ENCODE measurements around the gene NEURL1. TPM values are rescaled to one million over a fixed set of nuclear protein-coding genes. Genes with fewer than 3 reads are reported as not detected.

Gene NEURL1, protein sequence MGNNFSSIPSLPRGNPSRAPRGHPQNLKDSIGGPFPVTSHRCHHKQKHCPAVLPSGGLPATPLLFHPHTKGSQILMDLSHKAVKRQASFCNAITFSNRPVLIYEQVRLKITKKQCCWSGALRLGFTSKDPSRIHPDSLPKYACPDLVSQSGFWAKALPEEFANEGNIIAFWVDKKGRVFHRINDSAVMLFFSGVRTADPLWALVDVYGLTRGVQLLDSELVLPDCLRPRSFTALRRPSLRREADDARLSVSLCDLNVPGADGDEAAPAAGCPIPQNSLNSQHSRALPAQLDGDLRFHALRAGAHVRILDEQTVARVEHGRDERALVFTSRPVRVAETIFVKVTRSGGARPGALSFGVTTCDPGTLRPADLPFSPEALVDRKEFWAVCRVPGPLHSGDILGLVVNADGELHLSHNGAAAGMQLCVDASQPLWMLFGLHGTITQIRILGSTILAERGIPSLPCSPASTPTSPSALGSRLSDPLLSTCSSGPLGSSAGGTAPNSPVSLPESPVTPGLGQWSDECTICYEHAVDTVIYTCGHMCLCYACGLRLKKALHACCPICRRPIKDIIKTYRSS
- total RNA-seq, result under 1 TPM in 2 of 4 donors, not detected in 2; 0.12 to 0.13 TPM

DNA sequence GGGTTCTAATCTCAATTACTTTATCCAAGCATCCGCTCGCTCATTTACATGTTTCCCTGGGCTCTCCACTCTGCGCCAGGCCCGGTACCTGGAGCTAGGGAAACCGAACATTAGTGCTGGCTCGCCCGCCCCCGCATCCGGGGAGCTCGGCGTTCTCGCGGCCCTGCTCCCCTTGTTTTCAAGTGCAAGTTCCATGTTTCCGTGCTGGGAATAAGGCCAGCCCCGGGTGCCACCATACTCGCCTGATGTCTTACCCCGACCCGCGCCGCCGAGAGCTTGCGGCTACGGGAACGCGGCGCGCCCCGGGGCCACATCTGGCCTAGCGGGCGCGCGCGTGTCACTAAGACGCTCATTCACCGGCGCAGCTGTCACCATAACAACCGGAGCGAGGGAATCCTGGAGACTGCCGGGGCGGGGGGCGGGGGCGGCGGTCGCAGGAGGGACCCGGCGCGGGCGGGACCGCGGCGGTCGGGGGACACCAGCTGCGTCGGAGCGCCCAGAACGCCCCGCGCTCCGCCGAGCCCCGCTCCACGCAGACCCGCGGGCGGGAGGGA, at the start of gene NEURL1:
Gene NEURL1, plus strand, starts transcription at position 344 of the 554 bp plus-strand sequence. CDS start 683 bp downstream, outside the sequence.
- TF ChIP-seq, protein P1, sequence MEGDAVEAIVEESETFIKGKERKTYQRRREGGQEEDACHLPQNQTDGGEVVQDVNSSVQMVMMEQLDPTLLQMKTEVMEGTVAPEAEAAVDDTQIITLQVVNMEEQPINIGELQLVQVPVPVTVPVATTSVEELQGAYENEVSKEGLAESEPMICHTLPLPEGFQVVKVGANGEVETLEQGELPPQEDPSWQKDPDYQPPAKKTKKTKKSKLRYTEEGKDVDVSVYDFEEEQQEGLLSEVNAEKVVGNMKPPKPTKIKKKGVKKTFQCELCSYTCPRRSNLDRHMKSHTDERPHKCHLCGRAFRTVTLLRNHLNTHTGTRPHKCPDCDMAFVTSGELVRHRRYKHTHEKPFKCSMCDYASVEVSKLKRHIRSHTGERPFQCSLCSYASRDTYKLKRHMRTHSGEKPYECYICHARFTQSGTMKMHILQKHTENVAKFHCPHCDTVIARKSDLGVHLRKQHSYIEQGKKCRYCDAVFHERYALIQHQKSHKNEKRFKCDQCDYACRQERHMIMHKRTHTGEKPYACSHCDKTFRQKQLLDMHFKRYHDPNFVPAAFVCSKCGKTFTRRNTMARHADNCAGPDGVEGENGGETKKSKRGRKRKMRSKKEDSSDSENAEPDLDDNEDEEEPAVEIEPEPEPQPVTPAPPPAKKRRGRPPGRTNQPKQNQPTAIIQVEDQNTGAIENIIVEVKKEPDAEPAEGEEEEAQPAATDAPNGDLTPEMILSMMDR (IDR thresholded peaks at IDR 0.05), result no peak
- DNase-seq (ENCODE audit: low spot score) (no peak), ATAC-seq (ENCODE audit: low FRiP score) (no peak)

DNA sequence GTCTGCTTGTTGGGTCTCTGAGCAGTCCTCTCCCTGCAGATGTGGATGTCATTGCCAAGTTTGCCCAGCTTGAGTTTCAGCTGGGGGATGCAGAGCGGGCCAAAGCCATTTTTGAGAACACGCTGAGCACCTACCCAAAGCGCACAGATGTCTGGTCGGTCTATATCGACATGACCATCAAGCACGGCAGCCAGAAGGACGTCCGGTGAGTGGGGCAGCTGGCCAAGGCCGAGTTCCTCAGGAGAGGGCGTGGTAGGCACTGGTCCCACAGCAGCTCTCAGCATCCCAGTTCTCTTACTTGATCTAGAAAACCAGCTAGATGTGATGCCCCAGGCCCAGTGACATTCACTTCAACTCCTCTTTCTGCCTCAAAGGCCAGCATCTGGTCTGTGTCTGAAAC, 49.0 kb upstream of the NEURL1 start:
- DNase-seq (ENCODE audit: low spot score), result no peak
- TF ChIP-seq, protein P1 (IDR thresholded peaks at IDR 0.05), result no peak
- ATAC-seq (ENCODE audit: low FRiP score), result no peak

DNA sequence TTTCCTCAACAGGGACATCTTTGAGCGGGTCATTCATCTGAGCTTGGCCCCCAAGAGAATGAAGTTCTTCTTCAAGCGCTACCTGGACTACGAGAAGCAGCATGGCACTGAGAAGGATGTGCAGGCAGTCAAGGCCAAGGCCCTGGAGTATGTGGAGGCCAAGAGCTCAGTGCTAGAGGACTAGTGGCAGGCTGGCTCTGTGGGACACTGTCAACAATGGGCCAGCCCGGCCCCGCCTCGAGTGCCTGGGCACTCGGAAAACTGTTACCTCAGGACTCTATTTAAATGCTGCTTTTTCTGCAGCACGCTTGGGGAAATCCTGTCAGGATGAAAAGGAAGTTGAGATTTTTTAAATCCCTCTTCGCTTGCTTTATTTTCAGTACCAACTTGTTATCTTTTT, 48.1 kb upstream of the NEURL1 start:
- TF ChIP-seq, protein P1 (IDR thresholded peaks at IDR 0.05), result no peak
- no peak for ATAC-seq (ENCODE audit: low FRiP score)
- DNase-seq (ENCODE audit: low spot score), result no peak

DNA sequence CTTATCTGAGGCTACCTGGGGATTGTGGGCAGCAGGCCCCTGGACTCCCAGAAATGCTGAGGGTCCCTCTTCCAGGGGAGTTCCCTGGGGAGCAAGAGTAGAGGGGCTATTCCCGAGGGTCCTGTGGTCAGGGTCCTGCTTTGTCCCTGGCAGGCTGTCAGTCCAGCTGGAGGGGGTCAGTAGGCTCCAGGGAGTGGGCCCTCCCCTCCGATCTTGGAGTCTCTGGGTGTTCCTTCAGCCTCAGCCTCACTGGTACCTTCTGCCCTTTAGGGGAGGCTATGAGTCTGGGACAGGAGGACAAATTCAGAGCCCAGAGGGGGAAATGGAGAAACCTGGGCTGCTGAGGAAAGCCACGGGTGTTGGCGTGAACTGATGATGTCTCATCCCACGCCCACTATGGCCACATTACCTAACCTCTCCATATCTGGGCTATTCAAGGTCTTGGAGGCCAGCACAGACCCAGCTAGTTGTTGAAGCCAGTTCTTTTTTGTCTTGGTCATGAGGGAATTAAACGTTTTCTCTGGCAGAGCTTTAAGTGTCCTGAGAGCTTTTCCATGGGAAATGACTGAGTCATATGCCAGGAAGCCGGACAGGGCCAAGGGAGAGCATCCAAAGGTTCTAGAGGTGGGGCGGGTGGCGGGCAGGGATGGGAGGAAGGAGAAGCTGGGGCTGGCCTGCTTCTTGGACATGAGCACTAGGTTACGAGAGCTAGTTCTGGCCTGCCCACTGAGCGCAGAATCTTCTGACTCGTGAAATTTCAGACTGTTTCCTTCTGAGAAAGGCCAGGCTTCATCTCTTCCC, 47.5 kb upstream of the NEURL1 start:
- ATAC-seq (ENCODE audit: low FRiP score), result peak; percentile 79
- TF ChIP-seq, protein P1 (IDR thresholded peaks at IDR 0.05), result no peak
- DNase-seq (ENCODE audit: low spot score), result no peak

DNA sequence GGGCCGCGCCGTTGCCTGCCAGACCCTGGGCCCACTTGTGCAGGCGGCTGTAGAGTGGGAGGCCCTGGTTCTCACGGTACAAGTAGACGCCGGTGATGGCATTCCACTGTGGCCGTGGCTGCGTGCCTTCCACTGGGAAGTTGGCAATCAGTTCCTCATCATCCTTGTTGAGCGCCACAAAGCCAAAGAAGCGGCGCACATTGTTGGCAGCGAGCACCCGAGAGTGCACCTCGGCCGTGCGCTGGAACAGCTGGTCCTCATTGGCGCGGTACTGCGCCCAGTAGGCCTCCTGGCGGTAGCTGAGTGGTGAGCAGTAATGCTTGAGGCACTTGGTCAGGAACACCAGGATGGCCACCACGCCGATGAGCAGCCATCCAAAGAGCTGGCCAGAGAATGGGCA, 46.3 kb upstream of the NEURL1 start:
- TF ChIP-seq, protein P1 (IDR thresholded peaks at IDR 0.05), result no peak
- no peak for DNase-seq (ENCODE audit: low spot score)
- ATAC-seq (ENCODE audit: low FRiP score), result no peak

DNA sequence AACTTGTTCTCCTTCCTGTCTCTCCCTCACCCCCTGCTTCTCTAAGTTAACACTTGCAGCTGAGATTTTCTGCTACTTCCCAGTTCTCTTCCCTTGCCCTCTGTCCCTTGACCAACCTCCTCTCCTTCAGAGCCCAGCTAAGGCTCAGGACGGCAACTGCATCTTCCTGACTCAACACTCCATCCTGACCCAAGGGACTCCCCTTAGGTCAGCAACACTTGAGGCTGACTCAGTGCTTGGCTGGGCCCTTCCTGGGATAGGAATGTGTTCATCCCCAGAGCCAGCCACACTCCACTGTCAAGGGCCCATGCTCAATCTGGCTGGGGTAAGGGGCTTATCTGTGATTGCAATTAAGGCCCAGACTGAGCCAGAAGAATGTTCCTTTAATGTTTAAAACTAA, 44.8 kb upstream of the NEURL1 start:
- ATAC-seq (ENCODE audit: low FRiP score), result peak; percentile 38
- TF ChIP-seq, protein P1 (IDR thresholded peaks at IDR 0.05), result no peak
- no peak for DNase-seq (ENCODE audit: low spot score)

Data from omental fat pad (tissue), 4 donors.